Effector memory CD8-positive, alpha-beta T cell (primary cell): ENCODE results near the gene MED12L.

Experiments
- ATAC-seq: fragments of 150-1000 bp; cut with Tn5 transposase; replicated peaks from 2 replicates; pipeline ENCODE4 v1.10.0; 2021; ENCODE audit warnings: mild to moderate bottlenecking, moderate library complexity
- DNase-seq, 3 experiments: peaks; one replicate each; pipeline ENCODE4 v3.0.0; 2021
- H3K27ac Mint-ChIP-seq, 2 donors: one replicate each; pipeline ENCODE4 v1.8.0; 2022; ENCODE audit warnings: mild to moderate bottlenecking in 2 of 2, mixed read lengths in 2 of 2, moderate library complexity in 2 of 2
- H3K27me3 Mint-ChIP-seq, 2 donors: one replicate each; pipeline ENCODE4 v1.8.0; 2022; ENCODE audit warnings: mixed read lengths in 2 of 2
- H3K36me3 Mint-ChIP-seq: one replicate; pipeline ENCODE4 v1.8.0; 2022; ENCODE audit warnings: mild to moderate bottlenecking, moderate library complexity, mixed read lengths; ENCODE audit not compliant: insufficient read depth
- H3K4me1 Mint-ChIP-seq, 2 donors: one replicate each; pipeline ENCODE4 v1.8.0; 2022; ENCODE audit warnings: low read depth in 2 of 2, mixed read lengths in 2 of 2
- H3K4me3 Mint-ChIP-seq, 2 donors: one replicate each; pipeline ENCODE4 v1.8.0; 2022; ENCODE audit warnings: mild to moderate bottlenecking in 2 of 2, mixed read lengths in 2 of 2, moderate library complexity in 2 of 2
- H3K9me3 Mint-ChIP-seq, 2 donors: one replicate each; pipeline ENCODE4 v1.8.0; 2022; ENCODE audit warnings: mixed read lengths in 2 of 2

Gene MED12L

GRCh38 chr3:151430821-151431484, 345.5 kb downstream of the MED12L start:
- Mint-ChIP-seq H3K4me3 (no peak overlapping the region), H3K27me3 (peaks cover 10 to 13% of the 10 kb centered on the region in 2 donors), H3K27ac (no peak overlapping the region), H3K4me1 (no peaks in the 10 kb centered on the region), H3K9me3 (peaks cover 2 to 11% of the 10 kb centered on the region in 2 donors), H3K36me3 (no peaks in the 10 kb centered on the region)
- DNase-seq (no peak), ATAC-seq (no peak)

DNA sequence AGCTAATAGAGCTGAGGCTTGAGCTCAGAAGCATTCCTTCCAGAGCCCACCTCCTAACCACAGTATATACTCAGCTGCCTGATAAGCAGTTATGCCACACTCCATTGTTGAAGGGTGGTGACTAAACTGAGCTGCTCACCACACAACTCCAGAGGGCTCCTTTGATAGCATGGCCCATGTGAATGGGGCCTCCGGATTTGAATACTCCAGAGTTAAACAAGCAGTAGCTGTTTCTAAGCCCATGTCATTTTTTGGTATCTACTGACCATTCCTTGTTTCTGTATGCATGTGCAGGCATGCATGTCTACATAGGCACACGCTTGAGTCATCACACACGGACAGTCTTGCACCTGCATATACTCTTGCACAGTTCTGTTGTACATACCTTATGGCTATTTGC, 346.5 kb downstream of the MED12L start:
- ATAC-seq (no peak), DNase-seq (no peak)
- H3K27me3 Mint-ChIP-seq, result peaks cover 13 to 16% of the 10 kb centered on the region in 2 donors

GRCh38 chr3:151432616-151433372, 347.3 kb downstream of the MED12L start:
- H3K9me3 Mint-ChIP-seq, result peaks cover 2 to 11% of the 10 kb centered on the region in 2 donors
- no peak for ATAC-seq
- DNase-seq, result no peak
- no peak overlapping the region for H3K4me3 Mint-ChIP-seq
- H3K4me1 Mint-ChIP-seq, result no peaks in the 10 kb centered on the region
- H3K27me3 Mint-ChIP-seq, result peaks cover 17 to 25% of the 10 kb centered on the region in 2 donors
- no peak overlapping the region for H3K27ac Mint-ChIP-seq
- no peaks in the 10 kb centered on the region for H3K36me3 Mint-ChIP-seq

More for the DNA sequence above, 346.5 kb downstream of the MED12L start:
- Mint-ChIP-seq H3K4me3 (no peak overlapping the region), H3K4me1 (no peaks in the 10 kb centered on the region), H3K9me3 (peaks cover 2 to 11% of the 10 kb centered on the region in 2 donors), H3K36me3 (no peaks in the 10 kb centered on the region), H3K27ac (no peak overlapping the region)

GRCh38 chr3:151434151-151434890, 348.9 kb downstream of the MED12L start:
- no peaks in the 10 kb centered on the region for H3K4me1 Mint-ChIP-seq
- H3K9me3 Mint-ChIP-seq, result peaks cover 2 to 11% of the 10 kb centered on the region in 2 donors
- H3K27ac Mint-ChIP-seq, result no peak overlapping the region
- peaks cover 24 to 30% of the 10 kb centered on the region in 2 donors for H3K27me3 Mint-ChIP-seq
- DNase-seq, result no peak
- no peak overlapping the region for H3K4me3 Mint-ChIP-seq
- H3K36me3 Mint-ChIP-seq, result no peaks in the 10 kb centered on the region
- no peak for ATAC-seq

- H3K27ac Mint-ChIP-seq, result no peak overlapping the region
- ATAC-seq (no peak), DNase-seq (no peak)
- no peaks in the 10 kb centered on the region for H3K36me3 Mint-ChIP-seq
- no peaks in the 10 kb centered on the region for H3K4me1 Mint-ChIP-seq
- no peak overlapping the region for H3K4me3 Mint-ChIP-seq
- H3K9me3 Mint-ChIP-seq, result no peaks in the 10 kb centered on the region
- peaks cover 10 to 20% of the 10 kb centered on the region in 2 donors for H3K27me3 Mint-ChIP-seq
These were observed 351.4 kb downstream of the MED12L start for GRCh38 chr3:151436675-151437446.

- no peaks in the 10 kb centered on the region for H3K36me3 Mint-ChIP-seq
- H3K27ac Mint-ChIP-seq, result no peak overlapping the region
- no peak overlapping the region for H3K4me3 Mint-ChIP-seq
- ATAC-seq (no peak), DNase-seq (no peak)
- no peaks in the 10 kb centered on the region for H3K9me3 Mint-ChIP-seq
- H3K4me1 Mint-ChIP-seq, result no peaks in the 10 kb centered on the region
- H3K27me3 Mint-ChIP-seq, result peaks cover 10 to 20% of the 10 kb centered on the region in 2 donors
These were observed 352.4 kb downstream of the MED12L start for GRCh38 chr3:151437906-151438305.

GRCh38 chr3:151439652-151440125, 354.2 kb downstream of the MED12L start:
- H3K36me3 Mint-ChIP-seq, result no peaks in the 10 kb centered on the region
- H3K9me3 Mint-ChIP-seq, result no peaks in the 10 kb centered on the region
- H3K27me3 Mint-ChIP-seq, result peaks cover 11 to 20% of the 10 kb centered on the region in 2 donors
- DNase-seq, result peak in 2 of 3 experiments; percentile 15 to 23
- H3K27ac Mint-ChIP-seq, result no peak overlapping the region
- no peaks in the 10 kb centered on the region for H3K4me1 Mint-ChIP-seq
- H3K4me3 Mint-ChIP-seq, result no peak overlapping the region
- peak; percentile 33 for ATAC-seq

- no peaks in the 10 kb centered on the region for H3K9me3 Mint-ChIP-seq
- DNase-seq (no peak), ATAC-seq (no peak)
- no peaks in the 10 kb centered on the region for H3K36me3 Mint-ChIP-seq
- peaks cover 24 to 32% of the 10 kb centered on the region in 2 donors for H3K27me3 Mint-ChIP-seq
- no peak overlapping the region for H3K4me3 Mint-ChIP-seq
- H3K4me1 Mint-ChIP-seq, result no peaks in the 10 kb centered on the region
- H3K27ac Mint-ChIP-seq, result no peak overlapping the region
These were observed 355.5 kb downstream of the MED12L start for GRCh38 chr3:151440940-151441339.

GRCh38 chr3:151443583-151443982, 358.1 kb downstream of the MED12L start:
- ATAC-seq, result no peak
- Mint-ChIP-seq H3K27me3 (peaks cover 28 to 40% of the 10 kb centered on the region in 2 donors), H3K27ac (no peak overlapping the region), H3K36me3 (no peaks in the 10 kb centered on the region), H3K4me1 (no peaks in the 10 kb centered on the region), H3K9me3 (no peaks in the 10 kb centered on the region), H3K4me3 (no peak overlapping the region)
- no peak for DNase-seq

DNA sequence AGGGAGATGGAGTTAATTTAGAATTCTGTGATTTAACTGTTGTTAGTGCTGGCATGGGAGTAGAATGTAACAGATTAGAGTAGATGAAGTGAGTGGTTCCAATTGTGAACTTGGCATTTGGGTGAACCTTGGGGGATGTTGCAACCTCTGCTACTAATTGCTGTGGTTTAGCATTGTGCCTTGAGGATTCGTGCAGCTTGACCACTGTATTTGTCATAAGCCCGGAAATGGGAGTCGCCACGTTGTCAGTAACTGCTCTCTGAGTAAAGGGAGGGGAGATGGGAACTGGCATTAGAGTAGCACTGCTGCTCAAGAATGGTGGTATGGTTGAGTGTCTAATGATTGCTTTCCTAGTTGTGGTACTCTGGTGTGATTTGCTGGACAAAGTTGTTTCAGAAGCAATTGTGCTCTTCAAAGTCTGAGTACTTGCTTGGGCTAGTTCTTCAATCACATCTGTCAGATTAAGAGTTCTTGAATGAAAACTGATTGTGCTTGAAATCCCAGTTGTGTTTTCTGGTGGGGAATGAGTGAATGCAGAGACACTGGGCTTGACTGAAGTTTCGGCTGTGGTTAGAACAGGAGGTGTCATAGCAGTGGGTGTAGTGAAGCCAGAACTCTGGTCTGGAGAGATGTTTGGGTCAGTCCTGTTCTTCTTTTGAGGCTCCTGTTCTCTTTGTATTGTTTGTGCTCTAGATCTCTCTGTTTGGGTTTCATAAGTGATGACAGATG, 360.0 kb downstream of the MED12L start:
- ATAC-seq (no peak), DNase-seq (no peak)
- H3K4me1 Mint-ChIP-seq, result no peaks in the 10 kb centered on the region
- no peak overlapping the region for H3K4me3 Mint-ChIP-seq
- H3K9me3 Mint-ChIP-seq, result no peaks in the 10 kb centered on the region
- no peak overlapping the region for H3K27ac Mint-ChIP-seq
- peaks cover 32 to 42% of the 10 kb centered on the region in 2 donors for H3K27me3 Mint-ChIP-seq
- H3K36me3 Mint-ChIP-seq, result no peaks in the 10 kb centered on the region

- ATAC-seq, result no peak
- Mint-ChIP-seq H3K27ac (no peak overlapping the region), H3K4me3 (no peak overlapping the region), H3K36me3 (no peaks in the 10 kb centered on the region), H3K4me1 (no peaks in the 10 kb centered on the region), H3K9me3 (no peaks in the 10 kb centered on the region), H3K27me3 (peaks cover 34 to 42% of the 10 kb centered on the region in 2 donors)
- no peak for DNase-seq
These were observed 360.5 kb downstream of the MED12L start for GRCh38 chr3:151446002-151446340.

DNA sequence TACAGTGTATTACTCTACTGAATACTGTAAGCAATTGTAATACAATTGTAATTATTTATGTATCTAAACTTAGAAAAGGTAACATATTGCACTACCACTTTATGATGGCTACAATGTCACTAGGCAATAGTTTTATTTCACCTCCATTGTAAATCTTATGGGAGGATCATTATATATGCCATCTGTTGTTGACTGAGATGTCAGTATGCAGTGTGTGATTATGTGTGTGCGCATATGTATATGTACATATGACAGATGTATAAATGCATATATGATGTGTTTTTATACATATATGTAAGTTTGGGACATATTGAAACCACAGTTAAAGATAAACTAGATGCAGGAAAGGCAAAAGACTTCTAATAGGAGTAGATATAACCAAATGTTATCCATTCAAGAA, 366.9 kb downstream of the MED12L start:
- Mint-ChIP-seq H3K9me3 (no peaks in the 10 kb centered on the region), H3K27ac (no peak overlapping the region), H3K4me3 (no peak overlapping the region), H3K4me1 (peaks cover 3 to 5% of the 10 kb centered on the region in 2 donors), H3K36me3 (no peaks in the 10 kb centered on the region), H3K27me3 (peaks cover 39 to 46% of the 10 kb centered on the region in 2 donors)
- ATAC-seq (no peak), DNase-seq (no peak)
